Heart left ventricle (tissue), 13 donors: Measurements from ENCODE around the gene MPRIP.

ENCODE experiments used
- POLR2A ChIP-seq, 2 donors: fragments of 450-650 bp; IDR thresholded peaks; one replicate each; pipeline ENCODE4 v1.6.1; 2017; ENCODE audit warnings: antibody characterized with exemption in 2 of 2, mild to moderate bottlenecking in 2 of 2, moderate library complexity in 2 of 2
- TF ChIP-seq, protein P1 (sequence below), 12 donors: fragments of 200-600 bp; sonication (generic) in 4 of 12; IDR thresholded peaks; one replicate each; pipeline versions ENCODE4 v1.5.0 to v1.8.0; 2018 to 2022; ENCODE audit warnings: antibody characterized with exemption in 12 of 12, mild to moderate bottlenecking in 5 of 12
- donor health status: ischemic (EF 13 %, LVEDD 7.1; RV severe dilation, severe dysfunction).
- donor health status: DM: no; HTN: yes; CAD: no.
- donor health status: DM: no; HTN: no; CAD: no.
- donor health status: ischemic (EF 25% LVEDD 6.9; RV normal size, moderate dysfunction).
- donor health status: ischemic (EF 25% LVEDD 5.7; RV mildly dilated, moderate dysfunction).
- donor health status: ischemic (EF 35%, LVEDD 5.7; RV mildly dilated, moderate dysfunction).
- donor health status: nonischemic (EF 11% LVEDD 7.7; RV severe dilation, severe dysfunction).
- donor health status: DM: yes; HTN: yes; CAD: no.
- donor health status: PGD.
- donor health status: ischemic (EF 29% LVEDD 5.4; RV normal size, mild dysfunction).
- donor health status: nonischemic (EF 23%, LVEDD 6.1; RV moderate dilation, normal function).

GRCh38 chr17:17017343-17018014 is 24.8 kb upstream of the MPRIP start:
- TF ChIP-seq, protein P1, sequence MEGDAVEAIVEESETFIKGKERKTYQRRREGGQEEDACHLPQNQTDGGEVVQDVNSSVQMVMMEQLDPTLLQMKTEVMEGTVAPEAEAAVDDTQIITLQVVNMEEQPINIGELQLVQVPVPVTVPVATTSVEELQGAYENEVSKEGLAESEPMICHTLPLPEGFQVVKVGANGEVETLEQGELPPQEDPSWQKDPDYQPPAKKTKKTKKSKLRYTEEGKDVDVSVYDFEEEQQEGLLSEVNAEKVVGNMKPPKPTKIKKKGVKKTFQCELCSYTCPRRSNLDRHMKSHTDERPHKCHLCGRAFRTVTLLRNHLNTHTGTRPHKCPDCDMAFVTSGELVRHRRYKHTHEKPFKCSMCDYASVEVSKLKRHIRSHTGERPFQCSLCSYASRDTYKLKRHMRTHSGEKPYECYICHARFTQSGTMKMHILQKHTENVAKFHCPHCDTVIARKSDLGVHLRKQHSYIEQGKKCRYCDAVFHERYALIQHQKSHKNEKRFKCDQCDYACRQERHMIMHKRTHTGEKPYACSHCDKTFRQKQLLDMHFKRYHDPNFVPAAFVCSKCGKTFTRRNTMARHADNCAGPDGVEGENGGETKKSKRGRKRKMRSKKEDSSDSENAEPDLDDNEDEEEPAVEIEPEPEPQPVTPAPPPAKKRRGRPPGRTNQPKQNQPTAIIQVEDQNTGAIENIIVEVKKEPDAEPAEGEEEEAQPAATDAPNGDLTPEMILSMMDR (IDR thresholded peaks at IDR 0.05) = no peak
- TF ChIP-seq POLR2A (IDR thresholded peaks at IDR 0.05) = no peak
